HepG2 (cell line): ENCODE measurements around the gene TNIP1. TPM values are rescaled to one million over a fixed set of nuclear protein-coding genes. Genes with fewer than 3 reads are reported as not detected.

Source experiments
- DNMT3B ChIP-seq: conservative IDR thresholded peaks from 2 replicates; pipeline ENCODE4 v1.6.1; 2016; ENCODE audit warnings: missing biosample characterization, control low read depth
- EED ChIP-seq: sonication (generic); formaldehyde crosslinking; IDR thresholded peaks from 2 replicates; pipeline ENCODE4 v1.5.0; 2020; ENCODE audit warnings: mild to moderate bottlenecking, missing genetic modification reagents
- ELF1 ChIP-seq: sonication (generic); formaldehyde crosslinking; IDR thresholded peaks from 2 replicates; pipeline ENCODE4 v1.4.0; 2020; ENCODE audit warnings: missing genetic modification reagents
- HIC2 ChIP-seq: sonication (generic); formaldehyde crosslinking; IDR thresholded peaks from 2 replicates; pipeline ENCODE4 v1.9.0; 2022; ENCODE audit warnings: low read depth, missing genetic modification reagents
- MXD4 ChIP-seq: IDR thresholded peaks from 2 replicates; pipeline ENCODE4 v1.6.1; 2016; ENCODE audit warnings: mild to moderate bottlenecking, missing biosample characterization, missing genetic modification reagents
- NR3C1 ChIP-seq: sonication (generic); formaldehyde crosslinking; IDR thresholded peaks from 2 replicates; pipeline ENCODE4 v1.4.0; 2020; ENCODE audit warnings: missing genetic modification reagents
- PTBP1 ChIP-seq: fragments of 200-400 bp; formaldehyde crosslinking; IDR thresholded peaks from 2 replicates; pipeline ENCODE4 v1.6.1; 2018; ENCODE audit warnings: low read length, low read depth; ENCODE audit not compliant: poor library complexity, severe bottlenecking
- SALL2 ChIP-seq: sonication (generic); formaldehyde crosslinking; IDR thresholded peaks from 2 replicates; pipeline ENCODE4 v1.8.1; 2023; ENCODE audit warnings: mild to moderate bottlenecking, missing genetic modification reagents, inconsistent platforms
- SP4 ChIP-seq: sonication (generic); formaldehyde crosslinking; IDR thresholded peaks from 2 replicates; pipeline ENCODE4 v1.8.1; 2023; ENCODE audit warnings: mild to moderate bottlenecking, missing genetic modification reagents
- SPEN ChIP-seq: sonication (generic); formaldehyde crosslinking; IDR thresholded peaks from 2 replicates; pipeline ENCODE4 v1.5.1; 2020; ENCODE audit warnings: low read depth, mild to moderate bottlenecking, missing genetic modification reagents
- TBL1XR1 ChIP-seq: fragments of 150-350 bp; IDR thresholded peaks from 2 replicates; pipeline ENCODE4 v1.6.1; 2014; ENCODE audit warnings: borderline replicate concordance, low read length; ENCODE audit not compliant: partially characterized antibody
- TEF ChIP-seq: sonication (generic); formaldehyde crosslinking; IDR thresholded peaks from 2 replicates; pipeline ENCODE4 v1.5.0; 2020; ENCODE audit warnings: missing genetic modification reagents
- ZFP82 ChIP-seq: sonication (generic); formaldehyde crosslinking; IDR thresholded peaks from 2 replicates; pipeline ENCODE4 v1.5.1; 2020; ENCODE audit warnings: mild to moderate bottlenecking, missing genetic modification reagents, borderline replicate concordance
- ZMAT3 ChIP-seq: sonication (generic); formaldehyde crosslinking; conservative IDR thresholded peaks from 2 replicates; pipeline ENCODE4 v1.7.0; 2021; ENCODE audit warnings: missing genetic modification reagents
- ZNF256 ChIP-seq: sonication (generic); formaldehyde crosslinking; conservative IDR thresholded peaks from 2 replicates; pipeline ENCODE4 v1.4.0; 2020; ENCODE audit warnings: missing genetic modification reagents
- ZNF354B ChIP-seq: sonication (generic); formaldehyde crosslinking; IDR thresholded peaks from 2 replicates; pipeline ENCODE4 v1.8.0; 2022; ENCODE audit warnings: mild to moderate bottlenecking, missing genetic modification reagents
- ZNF468 ChIP-seq: sonication (generic); formaldehyde crosslinking; IDR thresholded peaks from 2 replicates; pipeline ENCODE4 v1.8.0; 2022; ENCODE audit warnings: mild to moderate bottlenecking, moderate library complexity, missing genetic modification reagents
- ZNF510 ChIP-seq: sonication (generic); formaldehyde crosslinking; IDR thresholded peaks from 2 replicates; pipeline ENCODE4 v1.4.0; 2020; ENCODE audit warnings: low read depth, mild to moderate bottlenecking, missing genetic modification reagents
- ZNF557 ChIP-seq: sonication (generic); formaldehyde crosslinking; IDR thresholded peaks from 2 replicates; pipeline ENCODE4 v1.4.0; 2020; ENCODE audit warnings: missing genetic modification reagents
- ZNF713 ChIP-seq: sonication (generic); formaldehyde crosslinking; IDR thresholded peaks from 2 replicates; pipeline ENCODE4 v1.4.0; 2020; ENCODE audit warnings: mild to moderate bottlenecking, missing genetic modification reagents
- ZNF782 ChIP-seq: sonication (generic); formaldehyde crosslinking; IDR thresholded peaks from 2 replicates; pipeline ENCODE4 v1.4.0; 2020; ENCODE audit warnings: missing genetic modification reagents, mild to moderate bottlenecking, borderline replicate concordance
- polyA plus RNA-seq, 8 experiments: library from polyadenylated mRNA; depleted of rRNA in 3 of 8; stranded (reverse) in 7 of 8; unstranded in 1 of 8; fragments of >200 nt; fragmentation: Illumina TruSeq in 4 of 8; extraction: Trizol in 4 of 8; gene quantifications; 2 replicates each; pipeline versions ENCODE4 v1.2.1 to v1.2.3, GENCODE V29; 2011 to 2016; ENCODE audit warnings: low read depth in 4 of 8, missing spikeins in 1 of 8, mixed read lengths in 1 of 8; ENCODE audit not compliant: insufficient read depth in 1 of 8
- total RNA-seq, 5 experiments: library from RNA; depleted of rRNA; stranded (reverse); fragments of >200 nt; fragmentation: Illumina TruSeq; extraction: Trizol; gene quantifications; 2 replicates each; pipeline ENCODE4 v1.2.3, GENCODE V29; 2016; ENCODE audit warnings: low read depth in 1 of 5
- TF ChIP-seq, protein P1 (sequence below): sonication (generic); formaldehyde crosslinking; IDR thresholded peaks from 2 replicates; pipeline ENCODE4 v1.8.1; 2023; ENCODE audit warnings: mild to moderate bottlenecking, inconsistent platforms, moderate library complexity, missing genetic modification reagents, borderline replicate concordance
- TF ChIP-seq, protein P2 (sequence below): sonication (generic); formaldehyde crosslinking; IDR thresholded peaks from 2 replicates; pipeline ENCODE4 v1.4.0; 2020; ENCODE audit warnings: low read depth, missing genetic modification reagents

The TNIP1 gene
- total and polyA plus RNA-seq, 2 of the 13 experiments (the other 11 are each of a cell fraction or from before 2014, with no cell fraction given): 26.2 to 45.9 TPM

DNA sequence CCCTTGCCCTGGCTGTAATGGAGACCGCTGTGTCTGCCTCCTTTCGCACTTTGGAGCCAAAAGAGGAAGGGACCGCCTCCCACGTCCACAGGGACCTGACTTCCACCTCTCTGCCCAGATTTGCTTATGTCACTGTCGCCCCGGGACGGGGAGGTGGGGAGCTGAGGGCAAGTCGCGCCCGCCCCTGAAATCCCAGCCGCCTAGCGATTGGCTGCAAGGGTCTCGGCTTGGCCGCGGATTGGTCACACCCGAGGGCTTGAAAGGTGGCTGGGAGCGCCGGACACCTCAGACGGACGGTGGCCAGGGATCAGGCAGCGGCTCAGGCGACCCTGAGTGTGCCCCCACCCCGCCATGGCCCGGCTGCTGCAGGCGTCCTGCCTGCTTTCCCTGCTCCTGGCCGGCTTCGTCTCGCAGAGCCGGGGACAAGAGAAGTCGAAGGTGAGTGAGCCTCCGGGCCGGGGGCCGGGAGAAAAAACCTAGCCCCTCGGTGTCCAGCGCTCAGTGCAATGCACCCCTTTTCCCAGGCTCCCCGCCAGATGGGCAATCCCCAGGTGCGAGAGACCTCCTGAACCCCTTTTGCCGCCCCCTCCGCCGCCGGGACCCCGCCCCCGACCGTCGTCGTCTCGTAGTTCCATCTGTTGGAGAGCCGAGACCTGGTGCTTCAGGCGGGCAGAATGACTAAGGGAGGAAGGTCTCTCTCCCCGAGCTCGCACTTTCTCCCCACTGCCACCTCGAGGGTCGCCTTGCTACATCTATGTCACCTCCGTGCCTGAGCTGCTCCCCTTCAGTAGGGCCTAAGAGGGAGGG is 60.3 kb downstream of the TNIP1 start, which contains the start of gene GPX3 (continued):
- TF ChIP-seq, protein P1, sequence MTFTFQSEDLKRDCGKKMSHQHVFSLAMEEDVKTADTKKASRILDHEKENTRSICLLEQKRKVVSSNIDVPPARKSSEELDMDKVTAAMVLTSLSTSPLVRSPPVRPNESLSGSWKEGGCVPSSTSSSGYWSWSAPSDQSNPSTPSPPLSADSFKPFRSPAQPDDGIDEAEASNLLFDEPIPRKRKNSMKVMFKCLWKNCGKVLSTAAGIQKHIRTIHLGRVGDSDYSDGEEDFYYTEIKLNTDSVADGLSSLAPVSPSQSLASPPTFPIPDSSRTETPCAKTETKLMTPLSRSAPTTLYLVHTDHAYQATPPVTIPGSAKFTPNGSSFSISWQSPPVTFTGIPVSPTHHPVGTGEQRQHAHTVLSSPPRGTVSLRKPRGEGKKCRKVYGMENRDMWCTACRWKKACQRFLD (CRISPR knock-in tag): 0 out of 2 replicates have a peak, but pooled peaks have one; percentile 83
- TF ChIP-seq HIC2 (CRISPR knock-in tag): 0 out of 2 replicates have a peak, but pooled peaks have one; percentile 20
- TF ChIP-seq ZNF557: no peak
- no peak for TF ChIP-seq ZNF354B (CRISPR knock-in tag)
- peak; percentile 79; the same call in 1 of the 2 replicates for TF ChIP-seq SPEN (CRISPR knock-in tag)
- TF ChIP-seq ZNF510: no peak
- no peak for TF ChIP-seq NR3C1
- no peak for TF ChIP-seq ZFP82 (CRISPR knock-in tag)
- no peak for TF ChIP-seq TEF (CRISPR knock-in tag)
- TF ChIP-seq ZNF256 (CRISPR knock-in tag): no peak
- TF ChIP-seq PTBP1: no peak
- no peak for TF ChIP-seq EED (CRISPR knock-in tag)
- no peak for TF ChIP-seq ZNF468 (CRISPR knock-in tag)
- 0 out of 2 replicates have a peak, but pooled peaks have one; percentile 31 for TF ChIP-seq ZMAT3 (CRISPR knock-in tag)
- no peak for TF ChIP-seq TBL1XR1
- TF ChIP-seq, protein P2, sequence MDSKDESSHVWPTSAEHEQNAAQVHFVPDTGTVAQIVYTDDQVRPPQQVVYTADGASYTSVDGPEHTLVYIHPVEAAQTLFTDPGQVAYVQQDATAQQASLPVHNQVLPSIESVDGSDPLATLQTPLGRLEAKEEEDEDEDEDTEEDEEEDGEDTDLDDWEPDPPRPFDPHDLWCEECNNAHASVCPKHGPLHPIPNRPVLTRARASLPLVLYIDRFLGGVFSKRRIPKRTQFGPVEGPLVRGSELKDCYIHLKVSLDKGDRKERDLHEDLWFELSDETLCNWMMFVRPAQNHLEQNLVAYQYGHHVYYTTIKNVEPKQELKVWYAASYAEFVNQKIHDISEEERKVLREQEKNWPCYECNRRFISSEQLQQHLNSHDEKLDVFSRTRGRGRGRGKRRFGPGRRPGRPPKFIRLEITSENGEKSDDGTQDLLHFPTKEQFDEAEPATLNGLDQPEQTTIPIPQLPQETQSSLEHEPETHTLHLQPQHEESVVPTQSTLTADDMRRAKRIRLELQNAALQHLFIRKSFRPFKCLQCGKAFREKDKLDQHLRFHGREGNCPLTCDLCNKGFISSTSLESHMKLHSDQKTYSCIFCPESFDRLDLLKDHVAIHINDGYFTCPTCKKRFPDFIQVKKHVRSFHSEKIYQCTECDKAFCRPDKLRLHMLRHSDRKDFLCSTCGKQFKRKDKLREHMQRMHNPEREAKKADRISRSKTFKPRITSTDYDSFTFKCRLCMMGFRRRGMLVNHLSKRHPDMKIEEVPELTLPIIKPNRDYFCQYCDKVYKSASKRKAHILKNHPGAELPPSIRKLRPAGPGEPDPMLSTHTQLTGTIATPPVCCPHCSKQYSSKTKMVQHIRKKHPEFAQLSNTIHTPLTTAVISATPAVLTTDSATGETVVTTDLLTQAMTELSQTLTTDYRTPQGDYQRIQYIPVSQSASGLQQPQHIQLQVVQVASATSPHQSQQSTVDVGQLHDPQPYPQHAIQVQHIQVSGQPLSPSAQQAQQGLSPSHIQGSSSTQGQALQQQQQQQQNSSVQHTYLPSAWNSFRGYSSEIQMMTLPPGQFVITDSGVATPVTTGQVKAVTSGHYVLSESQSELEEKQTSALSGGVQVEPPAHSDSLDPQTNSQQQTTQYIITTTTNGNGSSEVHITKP (CRISPR knock-in tag): peak; percentile 18; the same call in 1 of the 2 replicates
- TF ChIP-seq MXD4: peak; percentile 62
- no peak for TF ChIP-seq ZNF713 (CRISPR knock-in tag)
- TF ChIP-seq DNMT3B: no peak
- peak; percentile 60; the same call in 1 of the 2 replicates for TF ChIP-seq ZNF782 (CRISPR knock-in tag)
- no peak; the same call in 1 of the 2 replicates for TF ChIP-seq SALL2 (CRISPR knock-in tag)
- TF ChIP-seq ELF1: peak; percentile 37; the same call in 1 of the 2 replicates
- TF ChIP-seq SP4 (CRISPR knock-in tag): no peak; the same call in none of the 2 replicates
